Retinal pigment epithelial cell (primary cell): ENCODE results near the gene SIRT5.

Experiments
- DNase-seq: peaks from one replicate; pipeline ENCODE4 v3.0.0-alpha.2; 2010; ENCODE audit warnings: low read depth
- H3K4me3 ChIP-seq: 2 replicates; pipeline ENCODE4 v1.5.1; 2011; ENCODE audit warnings: mild to moderate bottlenecking, low read length, control low read depth, moderate library complexity
- CTCF ChIP-seq: conservative IDR thresholded peaks from 2 replicates; pipeline ENCODE4 v1.5.1; 2011; ENCODE audit warnings: low read depth, low read length, control low read depth, inconsistent platforms

Gene SIRT5

GRCh38 chr6:13661647-13662046, 87.2 kb downstream of the SIRT5 start:
- no peak overlapping the region for H3K4me3 ChIP-seq
- DNase-seq, result no peak
- TF ChIP-seq CTCF, result no peak

GRCh38 chr6:13662651-13663334, 88.4 kb downstream of the SIRT5 start:
- H3K4me3 ChIP-seq, result no peak overlapping the region
- no peak for TF ChIP-seq CTCF
- DNase-seq, result no peak

GRCh38 chr6:13663986-13664385, 89.6 kb downstream of the SIRT5 start:
- DNase-seq, result no peak
- no peak overlapping the region for H3K4me3 ChIP-seq
- TF ChIP-seq CTCF, result no peak
